GM18502 (cell line): ENCODE measurements around the gene CCDC86.

Experiments
- ATAC-seq: cut with Tn5 transposase; IDR thresholded peaks from one replicate; pipeline ENCODE4 v1.9.1; 2021; ENCODE audit warnings: mild to moderate bottlenecking; ENCODE audit not compliant: unreplicated experiment, poor library complexity

Gene CCDC86

GRCh38 chr11:60867871-60868681 lies 26.2 kb downstream of the CCDC86 start:
- no peak for ATAC-seq

GRCh38 chr11:60868682-60869450 lies 27.0 kb downstream of the CCDC86 start:
- ATAC-seq, result no peak

- ATAC-seq, result no peak
Measured at GRCh38 chr11:60869451-60869825, 27.5 kb downstream of the CCDC86 start.

GRCh38 chr11:60870276-60870675 lies 28.4 kb downstream of the CCDC86 start:
- ATAC-seq, result no peak

- ATAC-seq, result no peak
Measured at GRCh38 chr11:60870733-60871377, 28.9 kb downstream of the CCDC86 start.

GRCh38 chr11:60871378-60872061 lies 29.6 kb downstream of the CCDC86 start:
- no peak for ATAC-seq

GRCh38 chr11:60872124-60872960 lies 30.4 kb downstream of the CCDC86 start:
- ATAC-seq, result no peak

- no peak for ATAC-seq
Measured at GRCh38 chr11:60872961-60873524, 31.1 kb downstream of the CCDC86 start.

- no peak for ATAC-seq
Measured at GRCh38 chr11:60873533-60873932, 31.6 kb downstream of the CCDC86 start.

- no peak for ATAC-seq
Measured at GRCh38 chr11:60874421-60875365, 32.8 kb downstream of the CCDC86 start.

- no peak for ATAC-seq
Measured at GRCh38 chr11:60875366-60876167, 33.7 kb downstream of the CCDC86 start.

GRCh38 chr11:60876168-60876485 lies 34.2 kb downstream of the CCDC86 start:
- ATAC-seq, result no peak

- no peak for ATAC-seq
Measured at GRCh38 chr11:60878245-60879101, 36.6 kb downstream of the CCDC86 start.

- ATAC-seq, result no peak
Measured at GRCh38 chr11:60879104-60879503, 37.2 kb downstream of the CCDC86 start.

- ATAC-seq, result no peak
Measured at GRCh38 chr11:60879971-60880588, 38.2 kb downstream of the CCDC86 start.

- no peak for ATAC-seq
Measured at GRCh38 chr11:60880643-60881282, 38.9 kb downstream of the CCDC86 start.
